Pons (tissue), 1 donor: ENCODE results near the gene DDIT3.

Experiments
- DNase-seq: peaks from one replicate; pipeline ENCODE4 v3.0.0-alpha.2; 2016; ENCODE audit warnings: low spot score

The DDIT3 gene

GRCh38 chr12:57485695-57486094 lies 34.6 kb downstream of the DDIT3 start:
- DNase-seq: no peak

DNA sequence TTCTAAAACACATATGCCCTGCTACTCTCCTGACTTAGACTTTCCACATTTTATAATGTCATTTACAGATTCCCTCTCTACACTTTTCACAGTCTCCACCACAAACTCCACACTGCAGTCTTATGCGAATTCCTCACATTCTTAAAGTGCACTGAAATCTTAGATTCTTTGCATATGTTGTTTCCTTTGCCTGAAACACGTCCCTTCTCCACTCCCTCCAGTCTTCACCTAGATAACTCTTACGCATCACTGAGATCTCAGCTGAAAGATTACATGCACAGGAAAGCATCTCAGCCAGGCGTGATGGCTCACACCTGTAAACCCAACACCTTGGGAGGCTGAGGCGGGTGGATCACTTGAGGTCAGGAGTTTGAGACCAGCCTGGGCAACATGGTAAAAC lies 36.8 kb downstream of the DDIT3 start:
- no peak for DNase-seq

GRCh38 chr12:57481671-57482070 lies 38.6 kb downstream of the DDIT3 start:
- no peak for DNase-seq

- no peak for DNase-seq
Measured at GRCh38 chr12:57479376-57480115, 40.8 kb downstream of the DDIT3 start, which contains the start of gene ARHGAP9. Gene ARHGAP9 (minus strand): TSS chr12:57479866. CDS start chr12:57479406, 460 bp downstream.

GRCh38 chr12:57479043-57479375 lies 41.3 kb downstream of the DDIT3 start:
- no peak for DNase-seq

GRCh38 chr12:57477710-57478681 lies 42.3 kb downstream of the DDIT3 start:
- no peak for DNase-seq

DNA sequence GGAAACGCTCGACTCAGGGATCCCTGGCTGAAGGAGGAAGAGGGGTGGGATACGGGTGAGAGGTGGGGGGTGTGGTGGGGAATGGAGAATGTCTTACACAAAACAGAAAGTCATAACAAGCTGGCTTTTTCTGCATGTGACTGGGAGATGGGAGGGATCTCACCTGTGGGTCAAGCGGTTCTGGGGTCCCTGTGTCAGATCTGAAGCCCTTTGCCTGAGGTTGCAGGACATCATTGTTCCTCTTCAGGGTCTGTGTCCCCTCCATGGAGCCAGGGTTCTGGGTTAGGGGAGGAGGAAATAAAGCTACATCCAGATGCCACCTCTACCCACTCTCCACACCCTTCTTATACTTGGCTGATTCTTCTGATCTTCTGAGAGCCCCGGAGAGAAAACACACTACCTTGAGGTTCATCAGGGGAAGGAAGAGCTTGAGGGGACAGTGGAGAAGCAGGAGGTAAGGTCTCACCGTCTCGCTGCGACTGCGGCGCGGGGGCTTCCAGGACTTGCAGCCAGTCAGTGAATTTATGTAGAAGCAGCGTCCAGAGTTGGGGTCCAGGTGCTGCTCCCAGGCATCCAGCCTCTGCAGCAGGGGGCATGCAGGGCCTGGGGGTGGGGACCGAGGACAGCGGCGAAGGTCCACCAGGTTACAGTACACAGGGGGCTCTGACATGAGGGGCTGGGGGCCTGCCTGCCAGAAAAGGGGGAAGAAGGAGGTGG lies 43.2 kb downstream of the DDIT3 start:
- no peak for DNase-seq

- no peak for DNase-seq
Measured at GRCh38 chr12:57476162-57476992, 43.9 kb downstream of the DDIT3 start.

GRCh38 chr12:57475271-57476161 lies 44.8 kb downstream of the DDIT3 start:
- no peak for DNase-seq

- no peak for DNase-seq
Measured at GRCh38 chr12:57474862-57475261, 45.5 kb downstream of the DDIT3 start.

DNA sequence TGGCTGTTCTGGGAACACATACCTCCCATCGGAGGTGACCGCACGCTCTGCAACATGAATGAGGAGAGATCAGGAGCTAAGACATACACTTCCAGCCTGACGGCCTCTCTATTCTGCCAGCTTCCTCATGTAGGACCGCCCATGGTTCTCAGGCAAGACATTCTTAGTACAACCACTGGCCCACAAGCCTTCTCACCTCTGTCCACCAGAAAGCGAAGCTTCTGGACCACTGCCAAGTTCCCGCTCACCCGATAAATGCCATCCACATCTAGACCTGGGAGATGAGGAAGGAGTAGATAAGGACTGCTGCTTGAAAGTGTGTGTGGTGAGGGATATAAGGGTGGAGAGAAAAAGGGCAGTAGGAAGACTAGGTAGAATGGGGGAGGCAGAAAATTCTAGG lies 45.9 kb downstream of the DDIT3 start:
- DNase-seq: no peak

GRCh38 chr12:57473886-57474285 lies 46.4 kb downstream of the DDIT3 start:
- DNase-seq: no peak

GRCh38 chr12:57473392-57473791 lies 46.9 kb downstream of the DDIT3 start:
- DNase-seq: no peak

GRCh38 chr12:57472391-57472790 lies 47.9 kb downstream of the DDIT3 start:
- no peak for DNase-seq

- DNase-seq: no peak
Measured at GRCh38 chr12:57471661-57472060, 48.7 kb downstream of the DDIT3 start.

DNA sequence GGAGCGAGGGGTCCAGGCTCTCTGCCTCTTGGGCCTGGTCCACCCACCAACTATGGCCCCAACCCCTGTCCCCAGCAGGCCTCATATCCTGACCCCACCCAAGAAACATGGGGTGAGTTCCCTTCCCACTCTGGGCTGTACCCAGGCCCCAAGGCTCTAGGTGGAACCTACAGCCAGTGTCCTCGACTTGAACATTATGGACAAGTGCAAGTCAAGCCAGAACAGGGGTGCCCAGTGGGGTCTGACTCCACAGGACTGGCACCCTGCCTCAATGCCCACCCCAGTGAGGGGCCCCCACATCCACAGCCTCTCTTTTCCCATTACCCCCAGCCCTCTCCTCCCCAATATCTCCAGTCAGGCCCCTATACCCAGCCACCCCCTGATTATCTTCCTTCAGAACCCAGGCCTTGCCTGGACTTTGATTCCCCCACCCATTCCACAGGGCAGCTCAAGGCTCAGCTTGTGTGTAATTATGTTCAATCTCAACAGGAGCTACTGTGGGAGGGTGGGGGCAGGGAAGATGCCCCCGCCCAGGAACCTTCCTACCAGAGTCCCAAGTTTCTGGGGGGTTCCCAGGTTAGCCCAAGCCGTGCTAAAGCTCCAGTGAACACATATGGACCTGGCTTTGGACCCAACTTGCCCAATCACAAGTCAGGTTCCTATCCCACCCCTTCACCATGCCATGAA lies 49.2 kb downstream of the DDIT3 start:
- DNase-seq: no peak

- no peak for DNase-seq
Measured at GRCh38 chr12:57470286-57470969, 49.9 kb downstream of the DDIT3 start.

GRCh38 chr12:57469296-57470164 lies 50.8 kb downstream of the DDIT3 start:
- no peak for DNase-seq
